A549 (cell line): ENCODE measurements around the gene PTPRN2.

Experiments
- CEBPB ChIP-seq, 2 experiments: fragments of >200 bp in 1 of 2; sonication (Bioruptor Twin) in 1 of 2; formaldehyde crosslinking in 1 of 2; IDR thresholded peaks; 2 replicates each; pipeline ENCODE4 v1.6.1; 2012 to 2016
- CTCF ChIP-seq: fragments of >200 bp; sonication (Bioruptor Twin); formaldehyde crosslinking; IDR thresholded peaks from 3 replicates; pipeline ENCODE4 v1.5.1; 2016
- ELK1 ChIP-seq: fragments of 150-350 bp; IDR thresholded peaks from 2 replicates; pipeline ENCODE4 v1.6.1; 2014; ENCODE audit warnings: low read depth, mild to moderate bottlenecking, low read length
- FOSB ChIP-seq: fragments of 250-450 bp; sonication (Bioruptor Pico); IDR thresholded peaks from 2 replicates; pipeline ENCODE4 v1.5.0; 2020; ENCODE audit warnings: mild to moderate bottlenecking, moderate library complexity
- FOSL2 ChIP-seq, 2 experiments: fragments of 450-650 bp in 1 of 2; fragments of >200 bp in 1 of 2; sonication (Bioruptor Twin) in 1 of 2; formaldehyde crosslinking; IDR thresholded peaks; 2 replicates each; pipeline versions ENCODE4 v1.5.0 to v1.6.1; 2016 to 2020; ENCODE audit warnings: mild to moderate bottlenecking in 1 of 2, moderate library complexity in 1 of 2
- HOXB13 ChIP-seq: fragments of 250-450 bp; sonication (Bioruptor Pico); IDR thresholded peaks from 2 replicates; pipeline ENCODE4 v1.5.0; 2020; ENCODE audit warnings: low read depth, mild to moderate bottlenecking, moderate library complexity
- JUN ChIP-seq, 2 experiments: fragments of >200 bp; sonication (Bioruptor Twin); formaldehyde crosslinking; IDR thresholded peaks; 2 replicates in 1 of 2; 3 replicates in 1 of 2; pipeline ENCODE4 v1.6.1; 2016 to 2017
- KDM5A ChIP-seq: fragments of 200-600 bp; sonication (generic); IDR thresholded peaks from 2 replicates; pipeline ENCODE4 v1.6.1; 2016; ENCODE audit warnings: antibody characterized with exemption, mild to moderate bottlenecking
- POLR2A ChIP-seq: IDR thresholded peaks from 2 replicates; pipeline ENCODE4 v1.6.1; 2012; ENCODE audit warnings: mild to moderate bottlenecking, low read length
- RAD21 ChIP-seq, 2 experiments: fragments of >200 bp in 1 of 2; sonication (Bioruptor Twin) in 1 of 2; formaldehyde crosslinking in 1 of 2; IDR thresholded peaks in 1 of 2; conservative IDR thresholded peaks in 1 of 2; 2 replicates in 1 of 2; 3 replicates in 1 of 2; pipeline ENCODE4 v1.6.1; 2012 to 2018; ENCODE audit warnings: inconsistent platforms in 1 of 2
- REST ChIP-seq: fragments of 200-600 bp; sonication (generic); IDR thresholded peaks from 2 replicates; pipeline ENCODE4 v1.6.1; 2016; ENCODE audit warnings: antibody characterized with exemption, mild to moderate bottlenecking, moderate library complexity
- RFX5 ChIP-seq: fragments of 450-650 bp; IDR thresholded peaks from 2 replicates; pipeline ENCODE4 v1.7.1; 2014; ENCODE audit warnings: antibody characterized with exemption, mild to moderate bottlenecking, moderate library complexity
- TFCP2L1 ChIP-seq: fragments of 250-450 bp; sonication (Bioruptor Pico); IDR thresholded peaks from 2 replicates; pipeline ENCODE4 v1.5.0; 2021; ENCODE audit warnings: mild to moderate bottlenecking
- ZNF302 ChIP-seq: fragments of 250-450 bp; sonication (Bioruptor Pico); IDR thresholded peaks from 2 replicates; pipeline ENCODE4 v1.9.0; 2021; ENCODE audit warnings: inconsistent platforms, mild to moderate bottlenecking, moderate library complexity

- TF ChIP-seq CEBPB (IDR thresholded peaks at IDR 0.05) (no peak), RAD21 (conservative IDR thresholded peaks at IDR 0.05 in 1 of 2, IDR thresholded peaks at IDR 0.05 in 1 of 2) (no peak), KDM5A (no peak), CTCF (no peak), RFX5 (no peak), JUN (IDR thresholded peaks at IDR 0.05) (no peak), POLR2A (no peak), ZNF302 (CRISPR knock-in tag) (no peak), ELK1 (no peak), HOXB13 (CRISPR knock-in tag) (no peak), FOSL2 (IDR thresholded peaks at IDR 0.05) (no peak), FOSL2 (CRISPR knock-in tag; IDR thresholded peaks at IDR 0.05) (no peak), TFCP2L1 (no peak), FOSB (no peak), REST (no peak)
Observed at GRCh38 chr7:157906583-157906982, 681.0 kb downstream of the PTPRN2 start.
